ENCODE measurements around the gene POLD4. TPM values are rescaled to one million over a fixed set of nuclear protein-coding genes. Genes with fewer than 3 reads are reported as not detected.

The POLD4 gene
- total and polyA plus RNA-seq, 2 of the 13 experiments (the other 11 are each of a cell fraction or from before 2014, with no cell fraction given): 10.5 to 27.4 TPM

- TF ChIP-seq DBP (CRISPR knock-in tag; IDR thresholded peaks at IDR 0.05; ENCODE audit: not compliant biosample characterization): no peak
- TF ChIP-seq ZNF773 (CRISPR knock-in tag; IDR thresholded peaks at IDR 0.05; ENCODE audit: borderline replicate concordance): peak; percentile 48; the same call in 1 of the 2 replicates
- TF ChIP-seq ATF7 (IDR thresholded peaks at IDR 0.05): no peak
- TF ChIP-seq ATF7 (CRISPR knock-in tag; IDR thresholded peaks at IDR 0.05): 0 out of 2 replicates have a peak, but pooled peaks have one; percentile 18
- TF ChIP-seq SUZ12 (IDR thresholded peaks at IDR 0.05; ENCODE audit: low read depth, low read length): no peak
- TF ChIP-seq ZNF367 (CRISPR knock-in tag; IDR thresholded peaks at IDR 0.05; ENCODE audit: borderline replicate concordance): peak; percentile 70; the same call in 1 of the 2 replicates
- 0 out of 2 replicates have a peak, but pooled peaks have one; percentile 27 for TF ChIP-seq ZNF232 (CRISPR knock-in tag; IDR thresholded peaks at IDR 0.05; ENCODE audit: borderline replicate concordance)
- TF ChIP-seq HDAC2 (CRISPR knock-in tag; IDR thresholded peaks at IDR 0.05): 0 out of 2 replicates have a peak, but pooled peaks have one; percentile 6
- peak; percentile 63 for TF ChIP-seq ZNF709 (CRISPR knock-in tag; IDR thresholded peaks at IDR 0.05)
- TF ChIP-seq IKZF5 (CRISPR knock-in tag; IDR thresholded peaks at IDR 0.05): 0 out of 2 replicates have a peak, but pooled peaks have one; percentile 15
- TF ChIP-seq ARHGAP35 (CRISPR knock-in tag; IDR thresholded peaks at IDR 0.05; ENCODE audit: borderline replicate concordance): no peak; the same call in 1 of the 2 replicates
- TF ChIP-seq ZNF562 (CRISPR knock-in tag; IDR thresholded peaks at IDR 0.05; ENCODE audit: borderline replicate concordance): no peak
- 0 out of 2 replicates have a peak, but pooled peaks have one; percentile 8 for TF ChIP-seq ETV6 (CRISPR knock-in tag; conservative IDR thresholded peaks at IDR 0.05)
- no peak for TF ChIP-seq GZF1 (CRISPR knock-in tag; IDR thresholded peaks at IDR 0.05)
- TF ChIP-seq ZNF263 (CRISPR knock-in tag; IDR thresholded peaks at IDR 0.05): no peak
- TF ChIP-seq SMAD3 (CRISPR knock-in tag; IDR thresholded peaks at IDR 0.05): 0 out of 2 replicates have a peak, but pooled peaks have one; percentile 3
- no peak for TF ChIP-seq ONECUT2 (CRISPR knock-in tag; IDR thresholded peaks at IDR 0.05)
- 0 out of 2 replicates have a peak, but pooled peaks have one; percentile 17 for TF ChIP-seq TFDP1 (CRISPR knock-in tag; IDR thresholded peaks at IDR 0.05; ENCODE audit: borderline replicate concordance)
- 0 out of 2 replicates have a peak, but pooled peaks have one; percentile 55 for TF ChIP-seq NFE2L1 (CRISPR knock-in tag; IDR thresholded peaks at IDR 0.05; ENCODE audit: borderline replicate concordance)
- TF ChIP-seq ZNF256 (CRISPR knock-in tag; conservative IDR thresholded peaks at IDR 0.05): 0 out of 2 replicates have a peak, but pooled peaks have one; percentile 52
- no peak for TF ChIP-seq TOE1 (CRISPR knock-in tag; IDR thresholded peaks at IDR 0.05)
- TF ChIP-seq ZBTB2 (CRISPR knock-in tag; IDR thresholded peaks at IDR 0.05; ENCODE audit: low read depth): no peak
- no peak for TF ChIP-seq ZNF280B (CRISPR knock-in tag; IDR thresholded peaks at IDR 0.05; ENCODE audit: borderline replicate concordance)
- no peak for TF ChIP-seq MTF1 (CRISPR knock-in tag; IDR thresholded peaks at IDR 0.05)
- 0 out of 2 replicates have a peak, but pooled peaks have one; percentile 6 for TF ChIP-seq KLF6 (CRISPR knock-in tag; IDR thresholded peaks at IDR 0.05)
Measured at GRCh38 chr11:67317888-67318555, 35.3 kb downstream of the POLD4 start (continued).
